Keratinocyte (primary cell): Measurements from ENCODE around the gene DPYSL5. TPM values are rescaled to one million over a fixed set of nuclear protein-coding genes. Genes with fewer than 3 reads are reported as not detected.

Experiments
- DNase-seq: peaks from one replicate; pipeline ENCODE4 v3.0.0-alpha.2; 2011; ENCODE audit warnings: low read depth, missing footprints, low spot score
- FAIRE-seq: peaks from 2 replicates; lab custom pipeline; 2011; peaks lifted over from hg19 to GRCh38; lab: Jason Lieb, UNC
- H2AFZ ChIP-seq: 2 replicates; pipeline ENCODE4 v1.6.0; 2012; ENCODE audit warnings: low read length, control low read depth, inconsistent platforms; ENCODE audit not compliant: control insufficient read depth
- H3K27ac ChIP-seq: 2 replicates; pipeline ENCODE4 v1.5.1; 2011; ENCODE audit warnings: low read length; ENCODE audit not compliant: control insufficient read depth, insufficient read depth
- H3K27me3 ChIP-seq: 3 replicates; pipeline ENCODE4 v1.6.0; 2011; ENCODE audit warnings: low read length; ENCODE audit not compliant: control insufficient read depth, insufficient read depth; ENCODE audit errors: extremely low read depth
- H3K36me3 ChIP-seq, 2 experiments: 2 replicates in 1 of 2; 3 replicates in 1 of 2; pipeline ENCODE4 v1.5.1; 2011; ENCODE audit warnings: low read length in 2 of 2, mild to moderate bottlenecking in 1 of 2; ENCODE audit not compliant: control insufficient read depth in 2 of 2, insufficient read depth in 2 of 2; ENCODE audit errors: extremely low read depth in 1 of 2
- H3K4me1 ChIP-seq: 3 replicates; pipeline ENCODE4 v1.5.1; 2011; ENCODE audit warnings: low read length; ENCODE audit not compliant: control insufficient read depth, insufficient read depth; ENCODE audit errors: extremely low read depth
- H3K4me2 ChIP-seq: 3 replicates; pipeline ENCODE4 v1.6.0; 2011; ENCODE audit warnings: low read depth, low read length; ENCODE audit not compliant: control insufficient read depth, insufficient read depth; ENCODE audit errors: extremely low read depth
- H3K4me3 ChIP-seq, 3 experiments: fragments of 200-600 bp in 1 of 3; sonication (generic) in 1 of 3; 2 replicates in 2 of 3; 3 replicates in 1 of 3; pipeline ENCODE4 v1.5.1; 2011 to 2016; ENCODE audit warnings: low read length in 3 of 3, mild to moderate bottlenecking in 3 of 3, control low read depth in 2 of 3, inconsistent platforms in 1 of 3, low read depth in 1 of 3, mixed read lengths in 1 of 3, mixed run types in 1 of 3, moderate library complexity in 1 of 3; ENCODE audit not compliant: control insufficient read depth in 2 of 3, insufficient read depth in 2 of 3; ENCODE audit errors: extremely low read depth in 1 of 3
- H3K79me2 ChIP-seq: 2 replicates; pipeline ENCODE4 v1.6.0; 2012; ENCODE audit warnings: low read length; ENCODE audit not compliant: control insufficient read depth, insufficient read depth
- H3K9ac ChIP-seq: 3 replicates; pipeline ENCODE4 v1.6.0; 2011; ENCODE audit warnings: low read length; ENCODE audit not compliant: control insufficient read depth, insufficient read depth; ENCODE audit errors: extremely low read depth
- H3K9me1 ChIP-seq: 3 replicates; pipeline ENCODE4 v1.6.0; 2011; ENCODE audit warnings: low read length; ENCODE audit not compliant: control insufficient read depth, insufficient read depth; ENCODE audit errors: extremely low read depth
- H3K9me3 ChIP-seq: 2 replicates; pipeline ENCODE4 v1.5.1; 2012; ENCODE audit warnings: low read depth, low read length; ENCODE audit not compliant: control insufficient read depth
- H4K20me1 ChIP-seq: 3 replicates; pipeline ENCODE4 v1.6.0; 2011; ENCODE audit warnings: low read length; ENCODE audit not compliant: control insufficient read depth, insufficient read depth; ENCODE audit errors: extremely low read depth
- CTCF ChIP-seq, 3 experiments: IDR thresholded peaks in 1 of 3; conservative IDR thresholded peaks in 1 of 3; optimal IDR thresholded peaks in 1 of 3; 2 replicates in 2 of 3; 3 replicates in 1 of 3; pipeline versions ENCODE3 to v1.5.1; 2011; ENCODE audit warnings: low read length in 3 of 3, mild to moderate bottlenecking in 3 of 3, moderate library complexity in 2 of 3, control low read depth in 1 of 3, inconsistent platforms in 1 of 3; ENCODE audit not compliant: insufficient read depth in 2 of 3; ENCODE audit errors: extremely low read depth in 1 of 3
- EZH2 ChIP-seq: IDR thresholded peaks from one replicate; pipeline ENCODE4 v1.6.1; 2012; ENCODE audit warnings: inconsistent platforms, mild to moderate bottlenecking, low read length, moderate library complexity
- dilution Hi-C: fragments of 300-500 bp; cut with MboI; formaldehyde crosslinking; loops from one replicate; pipeline ENCODE4 v1.7.0; 2020; ENCODE audit warnings: low sequenced_read_pairs; ENCODE audit not compliant: extremely low pct_ligation_motif_present
- polyA plus RNA-seq, 5 experiments: library from polyadenylated mRNA; depleted of rRNA in 3 of 5; stranded (reverse) in 3 of 5; stranded (forward) in 1 of 5; unstranded in 1 of 5; fragments of >200 nt; gene quantifications; 1 replicate in 1 of 5; 2 replicates in 3 of 5; 3 replicates in 1 of 5; pipeline versions ENCODE4 v1.2.1 to v1.2.3, GENCODE V29; 2011 to 2012; ENCODE audit warnings: missing spikeins in 2 of 5, low read depth in 1 of 5, low replicate concordance in 1 of 5

The DPYSL5 gene
- polyA plus RNA-seq, 1 donor (not counting 4 experiments of a cell fraction or from before 2014, with no cell fraction given): not detected

GRCh38 chr2:26974352-26974751, 126.4 kb downstream of the DPYSL5 start:
- Histone ChIP-seq H3K4me3 (no peak overlapping the region), H3K4me1 (peaks cover 31% of the 10 kb centered on the region), H3K9ac (no peak overlapping the region), H4K20me1 (no peaks in the 10 kb centered on the region), H2AFZ (no peak overlapping the region), H3K27ac (no peak overlapping the region), H3K27me3 (peaks cover 3% of the 10 kb centered on the region), H3K36me3 (no peaks in the 10 kb centered on the region), H3K9me3 (no peaks in the 10 kb centered on the region), H3K4me2 (no peak overlapping the region), H3K9me1 (no peaks in the 10 kb centered on the region), H3K79me2 (peaks cover 4% of the 10 kb centered on the region)
- FAIRE-seq (no peak), DNase-seq (no peak)
- TF ChIP-seq EZH2: no peak
- TF ChIP-seq CTCF (optimal IDR thresholded peaks at IDR 0.05 in 1 of 3, IDR thresholded peaks at IDR 0.05 in 1 of 3, conservative IDR thresholded peaks at IDR 0.05 in 1 of 3; ENCODE audit: extremely low read depth in 1 of 3, insufficient read depth in 2 of 3, low read length in 3 of 3): no peak
- dilution Hi-C loops: no loop called here

GRCh38 chr2:26975102-26975501, 127.2 kb downstream of the DPYSL5 start:
- no peak overlapping the region for H3K4me2 ChIP-seq
- H3K79me2 ChIP-seq: peaks cover 4% of the 10 kb centered on the region
- no peaks in the 10 kb centered on the region for H3K27me3 ChIP-seq
- H3K9me3 ChIP-seq: no peaks in the 10 kb centered on the region
- H3K4me1 ChIP-seq: peaks cover 28% of the 10 kb centered on the region
- TF ChIP-seq EZH2: no peak
- TF ChIP-seq CTCF (optimal IDR thresholded peaks at IDR 0.05 in 1 of 3, IDR thresholded peaks at IDR 0.05 in 1 of 3, conservative IDR thresholded peaks at IDR 0.05 in 1 of 3; ENCODE audit: extremely low read depth in 1 of 3, insufficient read depth in 2 of 3, low read length in 3 of 3): no peak
- H3K9ac ChIP-seq: no peak overlapping the region
- FAIRE-seq (no peak), DNase-seq (no peak)
- no peak overlapping the region for H3K4me3 ChIP-seq
- no peaks in the 10 kb centered on the region for H4K20me1 ChIP-seq
- no peak overlapping the region for H3K27ac ChIP-seq
- no peak overlapping the region for H2AFZ ChIP-seq
- dilution Hi-C loops: no loop called here
- no peaks in the 10 kb centered on the region for H3K9me1 ChIP-seq
- no peaks in the 10 kb centered on the region for H3K36me3 ChIP-seq
